ENCODE data around the gene FH. TPM values are rescaled to one million over a fixed set of nuclear protein-coding genes. Genes with fewer than 3 reads are reported as not detected.

The FH gene
- 10 to 100 TPM; 49.8 to 60.1 TPM for total RNA-seq
- polyA plus RNA-seq (ENCODE audit: insufficient read length in 6 of 6): 10 to 100 TPM; 54.5 to 60.6 (median 56.8) TPM
- long read RNA-seq, donor 1, transcript FH-201 (10 exons, 1,797 nt): major isoform, 15 of 39 reads
- long read RNA-seq, donor 1, partial matches to known transcripts: 24 of 39 reads
- long read RNA-seq, donor 1, other reads (novel, unspliced or antisense): 0 of 39 reads
- long read RNA-seq, donor 2, transcript FH-201 (10 exons, 1,797 nt): major isoform, 13 of 62 reads
- long read RNA-seq, donor 2, partial matches to known transcripts: 49 of 62 reads
- long read RNA-seq, donor 2, other reads (novel, unspliced or antisense): 0 of 62 reads
- long read RNA-seq, donor 3, transcript FH-201 (10 exons, 1,797 nt): major isoform, 8 of 32 reads
- long read RNA-seq, donor 3, partial matches to known transcripts: 24 of 32 reads
- long read RNA-seq, donor 3, other reads (novel, unspliced or antisense): 0 of 32 reads
- long read RNA-seq, donor 4, transcript FH-201 (10 exons, 1,797 nt): major isoform, 33 of 41 reads
- long read RNA-seq, donor 4, partial matches to known transcripts: 4 of 41 reads
- long read RNA-seq, donor 4, other reads (novel, unspliced or antisense): 4 of 41 reads
- long read RNA-seq, donor 5, transcript FH-201 (10 exons, 1,797 nt): major isoform, 10 of 37 reads
- long read RNA-seq, donor 5, partial matches to known transcripts: 27 of 37 reads
- long read RNA-seq, donor 5, other reads (novel, unspliced or antisense): 0 of 37 reads
- long read RNA-seq, donor 6, transcript FH-201 (10 exons, 1,797 nt): major isoform, 12 of 47 reads
- long read RNA-seq, donor 6, partial matches to known transcripts: 35 of 47 reads
- long read RNA-seq, donor 6, other reads (novel, unspliced or antisense): 0 of 47 reads
- long read RNA-seq, donor 7, transcript FH-201 (10 exons, 1,797 nt): major isoform, 8 of 23 reads
- long read RNA-seq, donor 7, partial matches to known transcripts: 14 of 23 reads
- long read RNA-seq, donor 7, other reads (novel, unspliced or antisense): 0 of 23 reads
- long read RNA-seq, donor 8, transcript FH-201 (10 exons, 1,797 nt): major isoform, 10 of 29 reads
- long read RNA-seq, donor 8, partial matches to known transcripts: 19 of 29 reads
- long read RNA-seq, donor 8, other reads (novel, unspliced or antisense): 0 of 29 reads
- long read RNA-seq, donor 9: 0 reads
- long read RNA-seq, donor 10, transcript FH-201 (10 exons, 1,797 nt): major isoform, 26 of 30 reads
- long read RNA-seq, donor 10, partial matches to known transcripts: 4 of 30 reads
- long read RNA-seq, donor 10, other reads (novel, unspliced or antisense): 0 of 30 reads
- long read RNA-seq, donor 11, transcript FH-201 (10 exons, 1,797 nt): major isoform, 28 of 84 reads
- long read RNA-seq, donor 11, partial matches to known transcripts: 56 of 84 reads
- long read RNA-seq, donor 11, other reads (novel, unspliced or antisense): 0 of 84 reads
- long read RNA-seq, donor 12, transcript FH-201 (10 exons, 1,797 nt): major isoform, 13 of 30 reads
- long read RNA-seq, donor 12, partial matches to known transcripts: 17 of 30 reads
- long read RNA-seq, donor 12, other reads (novel, unspliced or antisense): 0 of 30 reads

DNA sequence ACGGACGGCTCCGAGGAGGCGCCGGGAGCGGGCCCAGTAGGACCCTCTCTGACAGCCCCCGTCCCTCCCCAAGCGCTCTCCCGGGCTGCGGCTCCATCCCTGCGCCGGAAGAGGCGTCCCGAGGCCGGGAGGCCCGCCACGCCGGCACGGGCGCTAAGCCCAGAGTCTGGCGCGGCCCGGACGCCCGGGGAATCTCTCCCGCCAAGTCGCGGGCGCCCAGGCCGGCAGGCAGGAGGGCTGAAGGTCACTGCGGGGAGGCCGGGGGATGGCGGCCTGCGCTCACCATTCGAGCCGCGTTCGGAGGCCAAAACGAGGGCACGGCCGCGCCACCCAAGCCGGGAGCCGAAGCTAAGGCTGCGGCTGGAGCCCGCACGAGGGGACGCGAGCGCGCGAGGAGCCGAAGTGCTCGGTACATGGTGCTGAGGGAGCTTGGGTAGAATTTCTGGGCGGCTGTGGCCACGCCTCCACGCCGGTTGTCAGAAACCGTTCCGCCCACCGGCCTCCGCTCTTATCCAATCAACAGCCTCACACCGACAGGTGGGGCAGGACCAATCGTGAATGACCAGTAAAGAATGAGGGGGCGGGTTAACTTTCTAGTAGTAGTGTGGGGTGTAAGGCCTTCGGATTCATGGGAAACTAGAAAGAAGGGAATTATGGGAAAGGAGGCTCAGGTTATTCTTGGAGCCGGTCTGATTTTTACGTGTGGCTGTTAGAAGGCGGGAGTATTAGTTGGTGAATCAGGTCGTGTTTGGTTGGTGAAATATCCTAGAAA, at the start of gene FH:
Gene FH (minus strand): TSS at position 448 of the 772 bp plus-strand sequence. CDS start 33 bp downstream, at position 415.
- Histone ChIP-seq H3K27me3 (peaks cover 13 to 17% of the 10 kb centered on the region in 2 donors), H3K27ac (peak within 1 kb of the TSS; percentile 79 to 89), H3K4me3 (peak within 1 kb of the TSS; percentile 97 to 98), H3K4me1 (peaks cover 4 to 25% of the 10 kb centered on the region in 2 donors), H3K36me3 (peaks cover 0 to 15% of the 10 kb centered on the region in 2 donors), H3K9me3 (no peaks in the 10 kb centered on the region)
- TF ChIP-seq CTCF (IDR thresholded peaks at IDR 0.05): no peak
- intact Hi-C loops (cut with DNase I): no loop called here
- DNase-seq (peak; percentile 95 to 98 (median 96)), ATAC-seq (peak; percentile 99)

- H3K27me3 ChIP-seq: no peaks in the 10 kb centered on the region
- H3K36me3 ChIP-seq: no peaks in the 10 kb centered on the region
- no peaks in the 10 kb centered on the region for H3K9me3 ChIP-seq
- intact Hi-C loops (cut with DNase I): no loop called here
- no peak overlapping the region for H3K4me3 ChIP-seq
- ATAC-seq (no peak), DNase-seq (no peak)
- H3K4me1 ChIP-seq: peaks cover 0 to 11% of the 10 kb centered on the region in 2 donors
- TF ChIP-seq CTCF (IDR thresholded peaks at IDR 0.05): no peak
- peak overlapping the region in 1 of 2 donors; percentile 57 for H3K27ac ChIP-seq
Measured at GRCh38 chr1:241560849-241561187, 41.3 kb upstream of the FH start.

- intact Hi-C loops (cut with DNase I): no loop called here
- H3K9me3 ChIP-seq: no peaks in the 10 kb centered on the region
- H3K4me1 ChIP-seq: peaks cover 0 to 11% of the 10 kb centered on the region in 2 donors
- H3K27ac ChIP-seq: peak overlapping the region in 1 of 2 donors; percentile 57
- no peak overlapping the region for H3K4me3 ChIP-seq
- TF ChIP-seq CTCF (IDR thresholded peaks at IDR 0.05): no peak
- DNase-seq (no peak), ATAC-seq (no peak)
- H3K27me3 ChIP-seq: no peaks in the 10 kb centered on the region
- no peaks in the 10 kb centered on the region for H3K36me3 ChIP-seq
Measured at GRCh38 chr1:241560146-241560848, 40.7 kb upstream of the FH start.
